NCI-H1417 (cell line): ENCODE measurements around the gene SPATC1L.
A peak's percentile ranks its signal among the peaks of the same experiment; 100 is the strongest.

Experiments
- DNase-seq, 3 experiments: peaks; one replicate each; lab custom pipeline; 2025; lab: John Stamatoyannopoulos, UW

SPATC1L gene

DNA sequence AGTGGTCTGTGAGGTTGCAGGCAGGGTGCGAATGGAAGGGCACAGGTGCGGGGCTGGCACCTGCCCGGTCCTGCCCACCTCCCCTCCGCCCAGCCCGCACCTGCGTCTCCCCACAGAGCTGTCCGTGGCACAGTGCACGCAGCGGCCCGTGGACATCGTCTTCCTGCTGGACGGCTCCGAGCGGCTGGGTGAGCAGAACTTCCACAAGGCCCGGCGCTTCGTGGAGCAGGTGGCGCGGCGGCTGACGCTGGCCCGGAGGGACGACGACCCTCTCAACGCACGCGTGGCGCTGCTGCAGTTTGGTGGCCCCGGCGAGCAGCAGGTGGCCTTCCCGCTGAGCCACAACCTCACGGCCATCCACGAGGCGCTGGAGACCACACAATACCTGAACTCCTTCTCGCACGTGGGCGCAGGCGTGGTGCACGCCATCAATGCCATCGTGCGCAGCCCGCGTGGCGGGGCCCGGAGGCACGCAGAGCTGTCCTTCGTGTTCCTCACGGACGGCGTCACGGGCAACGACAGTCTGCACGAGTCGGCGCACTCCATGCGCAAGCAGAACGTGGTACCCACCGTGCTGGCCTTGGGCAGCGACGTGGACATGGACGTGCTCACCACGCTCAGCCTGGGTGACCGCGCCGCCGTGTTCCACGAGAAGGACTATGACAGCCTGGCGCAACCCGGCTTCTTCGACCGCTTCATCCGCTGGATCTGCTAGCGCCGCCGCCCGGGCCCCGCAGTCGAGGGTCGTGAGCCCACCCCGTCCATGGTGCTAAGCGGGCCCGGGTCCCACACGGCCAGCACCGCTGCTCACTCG is 52.2 kb downstream of the SPATC1L start:
- DNase-seq: no peak

DNA sequence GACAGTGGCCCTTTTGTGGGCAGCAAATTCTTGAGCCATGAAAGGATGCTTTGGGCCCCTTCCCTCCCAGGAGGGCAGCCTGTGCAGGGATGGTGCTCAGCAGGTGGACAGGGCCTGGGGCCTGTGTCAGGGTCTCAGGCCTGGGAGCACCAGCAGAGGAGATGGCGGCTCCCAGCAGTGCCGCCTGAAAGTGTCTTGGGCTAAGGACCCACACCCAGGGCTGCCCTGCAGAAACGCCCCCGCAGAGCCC is 52.7 kb downstream of the SPATC1L start:
- no peak for DNase-seq

DNA sequence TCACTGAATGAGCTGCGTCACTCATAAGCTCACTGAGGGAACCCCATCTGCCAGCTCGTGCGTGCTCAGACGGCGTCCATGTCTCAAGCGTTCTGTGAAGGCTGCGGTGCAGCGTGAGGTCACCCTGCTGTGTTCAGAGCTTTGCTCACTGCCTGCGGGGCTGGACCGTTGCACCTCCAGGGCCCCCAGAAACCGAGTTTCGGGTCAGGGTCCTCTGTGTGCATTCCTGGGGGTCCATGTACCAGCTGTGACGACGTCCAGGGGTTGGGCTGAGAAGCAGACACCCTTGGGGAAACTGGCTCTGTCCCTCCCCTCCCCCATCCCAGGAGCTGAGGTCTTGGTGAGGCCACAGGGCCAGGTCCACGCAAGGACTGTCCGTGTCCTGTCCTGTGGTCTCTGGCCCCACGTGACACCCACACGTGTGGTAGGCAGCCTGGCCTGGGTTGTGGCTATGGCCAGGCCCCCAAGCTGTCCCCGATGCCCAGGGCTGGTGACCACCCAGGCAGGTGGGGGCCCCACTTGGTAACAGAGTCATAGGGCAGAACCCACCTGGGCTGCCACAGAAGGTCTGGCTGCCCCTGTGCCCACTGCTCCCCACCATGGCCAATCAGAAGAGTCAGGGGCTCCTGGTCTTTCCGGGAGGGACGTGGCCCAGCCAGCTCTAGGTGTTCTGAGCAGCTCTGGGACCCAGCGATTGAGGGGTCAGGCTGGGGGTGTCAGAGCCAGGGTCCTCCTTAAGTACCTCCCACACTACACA is 53.2 kb downstream of the SPATC1L start:
- peak in 1 of 3 experiments; percentile 5 for DNase-seq

DNA sequence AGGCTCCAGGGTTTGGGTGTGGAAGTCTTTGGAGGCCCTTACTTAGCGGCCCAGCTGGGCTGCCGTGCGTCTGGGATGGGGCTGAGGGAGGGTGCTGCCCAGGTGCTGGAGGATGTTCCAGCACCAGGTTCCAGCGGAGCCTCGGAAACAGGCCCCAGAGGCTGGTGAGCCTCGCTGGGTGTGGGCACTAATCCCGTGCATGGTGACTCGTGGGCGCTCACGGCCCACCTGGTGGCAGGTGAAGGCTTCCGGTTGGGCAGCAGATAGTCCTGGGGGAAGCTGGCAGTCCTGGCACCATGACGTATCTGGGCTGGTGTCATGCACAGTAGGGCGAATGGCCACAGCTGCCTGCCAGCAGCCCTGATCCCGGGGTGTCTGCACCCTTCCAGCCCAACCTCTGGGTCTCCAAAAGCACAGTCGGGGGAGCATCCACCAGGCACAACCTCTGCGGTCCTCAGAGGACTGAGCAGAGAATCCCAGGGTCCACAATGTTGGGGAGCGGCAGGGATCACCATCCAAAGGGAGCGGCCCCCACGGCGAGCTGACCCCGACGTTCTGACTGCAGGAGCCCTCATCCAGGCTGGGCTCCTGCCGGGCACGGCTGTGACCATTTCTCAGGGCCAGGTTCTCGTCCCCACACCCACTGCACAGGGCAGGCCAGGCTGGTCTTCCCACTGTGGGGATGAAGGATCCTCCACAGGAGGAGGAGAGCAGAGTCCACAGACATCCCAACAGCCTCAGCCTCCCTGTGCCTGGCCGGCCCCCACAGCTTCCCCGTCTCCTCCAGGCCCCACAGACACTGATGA is 54.2 kb downstream of the SPATC1L start:
- DNase-seq: no peak

DNA sequence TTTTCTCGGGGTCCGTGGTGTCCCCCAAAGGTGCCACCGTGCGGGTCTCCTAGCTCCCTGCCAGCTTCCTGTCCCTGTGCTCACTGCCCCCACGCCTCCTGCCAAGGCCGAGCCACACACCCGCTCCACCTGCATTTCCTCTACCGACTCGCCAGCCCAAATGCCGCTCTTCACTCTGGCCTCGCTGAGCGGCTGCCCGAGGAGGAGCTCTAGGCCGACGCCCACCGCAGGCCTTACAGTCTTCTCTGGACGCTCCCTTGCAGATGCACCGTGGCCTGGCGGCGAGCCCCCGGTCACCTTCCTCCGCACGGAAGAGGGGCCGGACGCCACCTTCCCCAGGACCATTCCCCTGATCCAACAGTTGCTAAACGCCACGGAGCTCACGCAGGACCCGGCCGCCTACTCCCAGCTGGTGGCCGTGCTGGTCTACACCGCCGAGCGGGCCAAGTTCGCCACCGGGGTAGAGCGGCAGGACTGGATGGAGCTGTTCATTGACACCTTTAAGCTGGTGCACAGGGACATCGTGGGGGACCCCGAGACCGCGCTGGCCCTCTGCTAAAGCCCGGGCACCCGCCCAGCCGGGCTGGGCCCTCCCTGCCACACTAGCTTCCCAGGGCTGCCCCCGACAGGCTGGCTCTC is 55.2 kb downstream of the SPATC1L start:
- no peak for DNase-seq

DNA sequence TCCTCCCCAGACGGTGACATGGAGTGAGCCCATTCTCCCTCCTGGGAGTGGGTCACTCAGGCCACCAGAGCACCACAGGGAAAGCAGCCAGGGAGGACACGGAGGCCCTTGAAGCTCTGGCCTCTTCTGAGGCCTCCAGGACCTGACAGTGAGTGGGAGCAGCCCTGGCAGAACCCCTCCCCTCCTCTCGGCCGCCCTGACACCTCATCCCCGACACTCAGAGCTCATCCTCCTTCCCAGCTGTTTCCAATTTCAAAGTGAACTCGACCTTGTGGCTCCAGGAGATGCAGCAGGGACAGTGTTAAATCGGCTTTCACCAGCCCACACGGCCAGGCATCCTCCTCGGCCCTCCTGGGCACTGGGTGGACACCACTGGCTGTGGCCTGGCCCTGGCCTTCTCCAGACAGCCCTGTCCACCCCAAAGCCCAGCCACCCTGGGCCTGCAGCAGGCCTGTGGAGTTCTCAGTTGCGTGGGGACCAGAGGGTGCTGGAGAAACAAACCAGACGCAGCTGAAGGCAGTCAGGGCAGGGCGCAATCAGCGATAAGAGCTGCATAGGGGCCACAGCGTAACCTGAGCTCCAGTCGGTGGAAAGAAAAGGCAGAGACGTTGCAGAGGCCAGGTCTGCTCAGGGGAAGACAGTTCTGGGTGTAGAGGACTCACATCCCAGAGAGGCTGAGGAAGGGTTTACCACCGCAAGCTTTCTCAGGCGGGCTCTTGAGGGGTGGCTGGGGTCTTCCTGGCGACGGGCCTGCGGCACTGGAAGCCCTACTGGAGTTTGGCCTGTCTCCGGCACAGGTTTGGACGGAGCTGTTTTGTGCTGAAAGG is 55.9 kb downstream of the SPATC1L start:
- no peak for DNase-seq

DNA sequence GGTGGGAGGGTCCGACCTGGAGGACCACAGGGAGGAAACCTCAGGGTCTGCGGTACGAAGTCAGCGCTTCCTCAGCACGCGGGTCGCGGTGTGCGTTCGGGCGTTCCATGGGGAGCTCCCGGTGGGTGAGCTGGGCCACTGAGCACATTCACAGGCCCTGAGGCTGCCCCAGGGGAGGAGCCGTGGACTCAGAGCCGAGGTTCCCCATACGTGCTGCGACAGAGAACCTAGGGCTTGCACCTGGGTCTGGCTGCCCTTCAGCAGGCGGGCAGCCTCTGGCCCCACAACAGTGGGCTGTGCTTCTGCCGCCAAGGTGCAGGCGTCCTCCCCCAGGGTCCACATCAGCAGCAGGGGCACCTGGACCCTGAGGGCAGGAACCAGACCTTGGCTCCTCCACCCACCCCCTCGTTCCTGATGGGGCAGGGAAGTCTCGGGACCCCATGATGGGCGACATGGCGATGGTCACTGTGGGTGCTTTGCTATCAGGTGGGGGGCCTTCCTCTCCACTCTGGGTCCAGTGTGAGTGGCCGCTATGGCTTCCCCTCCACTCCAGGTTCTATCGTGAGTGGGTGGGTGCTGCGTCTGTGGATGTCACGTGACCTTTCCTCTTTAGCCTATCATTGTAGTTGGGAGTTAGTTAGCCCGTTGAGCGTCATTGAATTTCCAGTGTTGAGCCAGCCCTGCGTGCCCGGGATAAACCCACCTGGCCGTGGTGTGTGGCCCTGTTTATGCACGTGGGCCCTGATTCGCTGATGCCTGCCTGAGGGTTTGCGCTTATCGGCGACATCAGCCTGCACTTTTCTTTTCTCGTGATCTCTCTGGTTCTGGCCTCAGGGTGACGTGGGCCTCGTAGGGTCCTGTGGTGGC is 56.8 kb downstream of the SPATC1L start:
- DNase-seq: no peak

DNA sequence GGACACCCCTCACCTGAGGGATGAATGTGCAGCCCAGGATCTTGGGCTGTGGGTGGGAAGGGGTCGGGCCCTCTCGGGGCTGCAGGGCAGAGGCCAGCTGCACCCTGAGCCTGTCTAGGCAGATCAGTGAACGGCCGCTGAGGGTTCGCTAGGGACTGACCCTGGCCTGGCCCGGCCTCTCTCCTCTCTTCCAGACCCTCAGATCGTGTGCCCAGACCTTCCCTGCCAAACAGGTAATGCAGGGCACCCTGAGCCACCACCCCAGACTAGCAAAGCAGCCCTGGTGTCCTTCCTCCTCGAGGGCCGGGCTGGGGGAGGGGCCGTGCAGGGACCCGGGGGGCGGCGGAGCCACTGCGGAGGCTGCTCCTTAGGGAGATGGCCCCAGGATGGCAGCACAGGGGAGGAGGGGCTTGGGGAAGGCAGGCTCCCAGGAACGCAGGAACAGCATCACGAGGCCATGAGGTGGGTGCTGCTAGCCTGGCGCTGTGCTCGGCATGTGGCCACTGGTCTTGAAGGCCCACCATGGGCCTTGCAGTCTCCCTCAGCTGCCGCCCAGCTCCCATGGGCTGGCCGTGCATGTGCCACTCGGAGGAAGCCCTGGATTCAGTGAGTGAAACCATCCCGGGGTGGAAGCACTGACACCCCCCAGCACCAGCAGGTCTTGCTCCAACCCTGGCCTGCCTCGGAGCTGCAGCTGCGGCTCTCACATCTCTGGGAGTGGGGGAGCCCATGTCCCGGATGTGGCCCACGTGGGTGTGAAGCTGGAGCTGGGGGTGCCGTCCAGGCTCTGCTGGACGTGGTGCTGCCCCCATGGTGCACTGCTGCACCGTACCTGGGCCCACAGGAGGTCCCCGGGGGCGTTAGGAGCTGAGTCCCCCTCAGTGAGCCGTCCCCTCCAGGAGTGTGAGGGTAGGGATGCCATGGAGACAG is 57.7 kb downstream of the SPATC1L start:
- DNase-seq: no peak

DNA sequence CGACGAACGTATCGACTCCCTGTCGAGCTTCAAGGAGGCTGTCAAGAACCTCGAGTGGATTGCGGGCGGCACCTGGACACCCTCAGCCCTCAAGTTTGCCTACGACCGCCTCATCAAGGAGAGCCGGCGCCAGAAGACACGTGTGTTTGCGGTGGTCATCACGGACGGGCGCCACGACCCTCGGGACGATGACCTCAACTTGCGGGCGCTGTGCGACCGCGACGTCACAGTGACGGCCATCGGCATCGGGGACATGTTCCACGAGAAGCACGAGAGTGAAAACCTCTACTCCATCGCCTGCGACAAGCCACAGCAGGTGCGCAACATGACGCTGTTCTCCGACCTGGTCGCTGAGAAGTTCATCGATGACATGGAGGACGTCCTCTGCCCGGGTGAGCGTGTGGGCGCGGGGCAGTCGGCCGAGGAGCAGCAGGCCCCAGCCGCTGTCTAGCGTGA is 58.4 kb downstream of the SPATC1L start:
- no peak for DNase-seq

DNA sequence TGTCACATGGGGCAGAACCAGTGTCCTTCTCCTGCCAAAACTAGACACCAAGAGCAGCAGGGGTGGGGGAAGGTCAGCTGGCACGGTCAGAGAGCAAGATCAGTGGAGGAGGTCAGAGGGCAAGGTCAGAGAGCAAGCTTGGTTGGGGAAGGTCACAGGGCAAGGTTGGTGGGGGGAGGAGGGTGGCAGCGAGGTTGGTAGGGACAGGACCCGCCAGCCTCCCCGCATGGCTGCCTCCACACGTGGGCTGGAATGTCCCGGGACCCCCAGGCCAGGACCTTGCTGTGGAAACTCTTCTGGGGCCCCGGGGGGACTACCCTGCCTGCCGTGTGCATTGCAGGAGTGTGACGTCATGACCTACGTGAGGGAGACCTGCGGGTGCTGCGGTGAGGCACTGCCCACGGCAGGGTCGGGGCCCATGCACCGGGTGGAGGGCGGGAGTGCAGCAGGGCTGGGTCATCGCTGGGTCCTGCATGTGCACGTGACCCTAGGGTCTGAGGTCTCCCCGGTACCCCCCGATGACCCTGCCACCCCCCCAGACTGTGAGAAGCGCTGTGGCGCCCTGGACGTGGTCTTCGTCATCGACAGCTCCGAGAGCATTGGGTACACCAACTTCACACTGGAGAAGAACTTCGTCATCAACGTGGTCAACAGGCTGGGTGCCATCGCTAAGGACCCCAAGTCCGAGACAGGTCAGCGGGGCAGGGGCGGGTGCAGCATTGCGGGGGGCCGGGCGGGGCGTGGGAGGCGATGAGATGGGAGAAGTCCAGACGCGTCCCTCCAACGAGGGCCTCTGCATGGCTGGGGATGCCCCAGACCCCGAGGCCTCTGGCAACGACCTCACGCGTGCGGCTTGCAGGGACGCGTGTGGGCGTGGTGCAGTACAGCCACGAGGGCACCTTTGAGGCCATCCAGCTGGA is 59.1 kb downstream of the SPATC1L start:
- no peak for DNase-seq

DNA sequence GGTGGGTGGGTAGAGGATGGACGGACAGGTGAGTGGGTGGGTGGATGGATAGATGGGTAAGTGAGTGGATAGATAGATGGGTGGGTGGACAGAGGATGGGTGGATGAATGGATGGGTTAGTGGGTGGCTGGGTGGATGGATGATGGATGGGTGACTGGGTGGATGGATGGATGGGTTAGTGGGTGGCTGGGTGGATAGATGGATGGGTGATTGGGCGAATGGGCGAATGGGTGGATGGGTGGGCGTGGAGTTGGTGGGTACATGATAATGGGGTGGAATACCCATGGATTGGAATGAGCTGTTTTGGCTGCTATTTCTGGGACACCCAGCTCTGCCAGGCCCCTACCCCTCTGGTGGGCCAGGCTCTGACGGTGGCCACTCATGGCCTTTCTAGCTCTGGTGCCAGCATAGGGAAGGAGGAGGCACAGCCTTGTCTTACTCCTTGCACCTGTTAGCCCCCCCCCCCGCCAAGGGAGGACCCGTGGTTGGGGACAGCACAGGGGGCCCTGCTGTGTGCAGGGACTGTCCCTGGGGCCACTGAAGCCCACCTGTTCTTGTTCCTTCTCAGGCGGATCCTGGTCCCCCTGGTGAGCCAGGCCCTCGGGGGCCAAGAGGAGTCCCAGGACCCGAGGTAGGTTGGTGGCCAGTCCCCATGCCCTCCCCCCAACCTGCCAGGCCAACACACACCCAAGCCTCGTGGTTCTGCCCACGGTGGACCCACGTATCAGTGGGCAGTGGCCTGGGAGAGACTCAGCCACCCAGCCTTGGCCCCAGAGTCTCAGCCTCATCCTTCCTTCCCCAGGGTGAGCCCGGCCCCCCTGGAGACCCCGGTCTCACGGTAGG is 60.0 kb downstream of the SPATC1L start:
- no peak for DNase-seq

DNA sequence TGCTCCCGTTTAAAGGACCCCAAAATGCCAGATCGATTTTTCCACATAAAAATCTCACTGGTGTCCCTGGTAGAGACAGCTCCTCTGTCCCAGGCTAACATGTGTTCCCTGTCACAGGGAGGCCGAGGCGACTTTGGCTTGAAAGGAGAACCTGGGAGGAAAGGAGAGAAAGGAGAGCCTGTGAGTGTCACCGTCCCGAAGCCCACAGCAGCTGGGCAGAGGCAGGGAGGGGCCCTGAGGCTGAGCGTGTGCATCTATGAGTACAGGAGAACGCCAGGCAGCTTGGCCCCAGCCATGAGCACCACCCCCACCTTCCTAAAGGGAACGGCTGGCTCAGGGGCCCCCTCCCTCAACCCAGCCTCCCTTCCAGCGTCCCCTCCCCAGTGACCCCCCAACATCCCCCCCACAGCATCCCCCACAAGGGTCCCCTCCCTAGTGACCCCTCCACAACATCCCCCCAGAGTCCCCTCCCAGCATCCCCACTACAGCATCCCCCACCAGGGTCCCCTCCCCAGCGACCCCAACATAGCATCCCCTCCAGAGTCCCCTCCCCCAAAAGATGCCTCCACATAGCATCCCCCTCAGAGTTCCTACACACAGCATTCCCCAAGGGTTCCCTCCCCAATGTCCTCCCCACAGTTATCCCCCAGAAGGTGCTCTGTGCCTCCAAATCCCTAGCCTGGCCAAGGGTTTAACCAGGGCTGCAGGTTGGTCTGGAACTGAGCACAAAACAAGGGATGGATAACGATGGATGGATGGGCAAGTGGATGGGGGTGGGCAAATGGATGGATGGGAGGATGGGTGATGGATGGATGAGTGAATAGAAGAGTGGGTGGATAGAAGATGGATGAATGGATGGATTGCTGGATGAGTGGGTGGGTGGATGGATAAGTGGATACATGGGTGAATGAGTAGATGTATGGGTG is 61.2 kb downstream of the SPATC1L start:
- no peak for DNase-seq

DNA sequence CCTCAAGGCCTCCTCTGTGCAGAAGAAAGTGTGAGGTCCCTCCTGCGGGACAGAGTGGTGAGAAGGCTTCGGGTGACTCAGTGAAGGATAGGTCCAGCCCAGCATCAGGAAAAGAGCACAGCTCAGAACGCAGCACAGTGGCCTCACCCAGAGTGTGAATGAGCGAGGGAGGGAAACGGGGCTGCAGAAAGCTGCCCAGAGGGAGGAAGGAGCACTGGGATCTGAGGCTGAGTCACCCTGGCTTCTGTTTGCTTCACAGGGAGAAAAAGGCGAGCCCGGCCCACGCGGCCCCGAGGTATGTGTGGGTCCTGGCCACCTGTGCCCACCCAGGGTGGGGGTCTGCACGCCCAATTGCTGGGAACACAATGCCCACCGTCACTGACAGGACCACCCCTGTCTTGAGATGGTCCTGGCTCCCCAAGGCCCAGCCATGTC is 62.0 kb downstream of the SPATC1L start:
- no peak for DNase-seq

DNA sequence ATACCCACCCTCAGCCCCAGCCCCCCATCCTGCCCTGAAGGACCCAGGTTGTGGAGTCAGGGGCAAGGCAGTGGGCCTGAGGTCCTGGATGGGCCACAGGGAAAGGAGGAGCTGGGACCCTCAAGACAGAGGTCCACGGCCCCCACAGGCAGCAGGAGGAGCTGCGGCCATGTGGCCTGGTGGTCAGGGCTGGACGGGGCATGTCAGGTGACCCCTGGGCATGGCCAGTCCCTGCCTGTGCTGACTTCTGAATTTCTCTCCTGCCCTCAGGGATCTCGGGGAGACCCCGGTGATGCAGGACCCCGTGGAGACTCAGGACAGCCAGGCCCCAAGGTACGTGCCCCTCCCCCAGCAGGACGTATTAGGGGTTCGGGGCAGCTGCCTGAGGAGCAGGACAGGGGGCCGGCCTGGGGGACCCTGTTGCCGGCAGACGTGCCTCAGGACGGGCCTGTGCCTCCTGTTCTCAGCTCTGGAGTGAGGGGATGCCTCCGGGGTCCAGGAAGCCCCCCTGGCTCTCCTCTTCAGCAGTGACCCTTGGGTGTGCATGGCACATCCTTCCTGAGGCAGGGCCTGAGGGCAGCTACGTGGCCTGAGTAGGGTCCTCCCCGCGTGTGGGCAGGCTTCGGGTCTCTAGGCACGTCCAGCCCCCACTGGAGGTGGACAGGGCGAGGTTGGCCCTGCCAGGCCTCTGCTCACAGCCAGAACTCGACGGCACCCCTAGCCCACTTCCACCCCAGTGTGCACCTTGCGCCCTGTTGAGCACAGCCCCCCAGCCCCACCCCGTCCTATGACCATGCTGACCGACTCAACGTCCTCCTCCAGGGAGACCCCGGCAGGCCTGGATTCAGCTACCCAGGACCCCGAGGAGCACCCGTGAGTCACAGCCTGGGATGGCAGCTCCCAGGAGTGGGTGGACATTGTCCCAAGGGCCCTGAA is 62.7 kb downstream of the SPATC1L start:
- DNase-seq: no peak
